HepG2 (cell line): ENCODE results near the gene KSR1. TPM values are rescaled to one million over a fixed set of nuclear protein-coding genes. Genes with fewer than 3 reads are reported as not detected.

Experiments
- DDIT3 ChIP-seq: sonication (generic); formaldehyde crosslinking; IDR thresholded peaks from 2 replicates; pipeline ENCODE4 v1.4.0; 2020; ENCODE audit warnings: mild to moderate bottlenecking, missing genetic modification reagents
- ELF3 ChIP-seq: IDR thresholded peaks from 2 replicates; pipeline ENCODE4 v1.6.1; 2016; ENCODE audit warnings: missing genetic modification reagents, missing compliant biosample characterization
- KLF11 ChIP-seq: IDR thresholded peaks from 2 replicates; pipeline ENCODE4 v1.6.1; 2016; ENCODE audit warnings: missing compliant biosample characterization
- MZF1 ChIP-seq: sonication (generic); formaldehyde crosslinking; IDR thresholded peaks from 2 replicates; pipeline ENCODE4 v1.8.1; 2023; ENCODE audit warnings: mild to moderate bottlenecking, missing genetic modification reagents, borderline replicate concordance
- PBX2 ChIP-seq: IDR thresholded peaks from 2 replicates; pipeline ENCODE4 v1.6.1; 2016; ENCODE audit warnings: control low read depth
- REL ChIP-seq: sonication (generic); formaldehyde crosslinking; conservative IDR thresholded peaks from 2 replicates; pipeline ENCODE4 v1.8.0; 2022; ENCODE audit warnings: mild to moderate bottlenecking, missing genetic modification reagents, moderate library complexity
- SMYD3 ChIP-seq: sonication (generic); formaldehyde crosslinking; IDR thresholded peaks from 2 replicates; pipeline ENCODE4 v1.8.1; 2023; ENCODE audit warnings: mild to moderate bottlenecking, missing genetic modification reagents
- SRF ChIP-seq: IDR thresholded peaks from 2 replicates; pipeline ENCODE4 v1.6.1; 2011; ENCODE audit warnings: mild to moderate bottlenecking, low read depth, low read length, moderate library complexity
- TFDP2 ChIP-seq: sonication (generic); formaldehyde crosslinking; IDR thresholded peaks from 2 replicates; pipeline ENCODE4 v1.4.0; 2020; ENCODE audit warnings: missing genetic modification reagents
- THYN1 ChIP-seq: sonication (generic); formaldehyde crosslinking; IDR thresholded peaks from 2 replicates; pipeline ENCODE4 v1.8.1; 2023; ENCODE audit warnings: low read depth, mild to moderate bottlenecking, moderate library complexity, missing genetic modification reagents, borderline replicate concordance
- TIGD3 ChIP-seq: sonication (generic); formaldehyde crosslinking; IDR thresholded peaks from 2 replicates; pipeline ENCODE4 v1.5.1; 2020; ENCODE audit warnings: mild to moderate bottlenecking, missing genetic modification reagents, borderline replicate concordance
- ZBTB43 ChIP-seq: sonication (generic); formaldehyde crosslinking; conservative IDR thresholded peaks from 2 replicates; pipeline ENCODE4 v1.4.0; 2020; ENCODE audit warnings: missing genetic modification reagents
- ZFAT ChIP-seq: sonication (generic); formaldehyde crosslinking; conservative IDR thresholded peaks from 2 replicates; pipeline ENCODE4 v1.8.1; 2023; ENCODE audit warnings: missing genetic modification reagents, inconsistent platforms
- ZNF136 ChIP-seq: sonication (generic); formaldehyde crosslinking; IDR thresholded peaks from 2 replicates; pipeline ENCODE4 v1.8.1; 2022; ENCODE audit warnings: low read depth, mild to moderate bottlenecking, moderate library complexity, missing genetic modification reagents
- ZNF207 ChIP-seq: fragments of 450-650 bp; IDR thresholded peaks from 2 replicates; pipeline ENCODE4 v1.6.1; 2016; ENCODE audit warnings: antibody characterized with exemption, borderline replicate concordance
- ZNF503 ChIP-seq: sonication (generic); formaldehyde crosslinking; IDR thresholded peaks from 2 replicates; pipeline ENCODE4 v1.4.0; 2020; ENCODE audit warnings: missing genetic modification reagents
- ZNF550 ChIP-seq: sonication (generic); formaldehyde crosslinking; IDR thresholded peaks from 2 replicates; pipeline ENCODE4 v1.4.0; 2020; ENCODE audit warnings: mild to moderate bottlenecking, missing genetic modification reagents, borderline replicate concordance
- ZNF562 ChIP-seq: sonication (generic); formaldehyde crosslinking; IDR thresholded peaks from 2 replicates; pipeline ENCODE4 v1.8.0; 2022; ENCODE audit warnings: missing genetic modification reagents, borderline replicate concordance
- ZNF597 ChIP-seq: sonication (generic); formaldehyde crosslinking; IDR thresholded peaks from 2 replicates; pipeline ENCODE4 v1.5.0; 2020; ENCODE audit warnings: missing genetic modification reagents
- ZNF788 ChIP-seq: sonication (generic); formaldehyde crosslinking; IDR thresholded peaks from 2 replicates; pipeline ENCODE4 v1.5.0; 2020; ENCODE audit warnings: mild to moderate bottlenecking, missing genetic modification reagents, borderline replicate concordance
- ZNF850 ChIP-seq: sonication (generic); formaldehyde crosslinking; conservative IDR thresholded peaks from 2 replicates; pipeline ENCODE4 v1.9.0; 2021; ENCODE audit warnings: mild to moderate bottlenecking, missing genetic modification reagents
- polyA plus RNA-seq, 8 experiments: library from polyadenylated mRNA; depleted of rRNA in 3 of 8; stranded (reverse) in 7 of 8; unstranded in 1 of 8; fragments of >200 nt; fragmentation: Illumina TruSeq in 4 of 8; extraction: Trizol in 4 of 8; gene quantifications; 2 replicates each; pipeline versions ENCODE4 v1.2.1 to v1.2.3, GENCODE V29; 2011 to 2016; ENCODE audit warnings: low read depth in 4 of 8, missing spikeins in 1 of 8, mixed read lengths in 1 of 8; ENCODE audit not compliant: insufficient read depth in 1 of 8
- total RNA-seq, 5 experiments: library from RNA; depleted of rRNA; stranded (reverse); fragments of >200 nt; fragmentation: Illumina TruSeq; extraction: Trizol; gene quantifications; 2 replicates each; pipeline ENCODE4 v1.2.3, GENCODE V29; 2016; ENCODE audit warnings: low read depth in 1 of 5

The KSR1 gene
- total and polyA plus RNA-seq, 2 of the 13 experiments (the other 11 are each of a cell fraction or from before 2014, with no cell fraction given): 10.1 to 16.6 TPM

- TF ChIP-seq DDIT3 (CRISPR knock-in tag) (no peak), TFDP2 (CRISPR knock-in tag) (peak; percentile 40; the same call in 1 of the 2 replicates), ZNF562 (CRISPR knock-in tag) (no peak), ZFAT (CRISPR knock-in tag) (no peak), ZNF207 (no peak), REL (CRISPR knock-in tag) (no peak), TIGD3 (CRISPR knock-in tag) (no peak), ZNF597 (no peak), ZNF850 (CRISPR knock-in tag) (no peak), ZNF788 (CRISPR knock-in tag) (peak; percentile 68; the same call in 1 of the 2 replicates), ZNF136 (CRISPR knock-in tag) (no peak), THYN1 (CRISPR knock-in tag) (no peak), SMYD3 (CRISPR knock-in tag) (no peak), ZBTB43 (CRISPR knock-in tag) (no peak), SRF (no peak), ZNF503 (CRISPR knock-in tag) (peak; percentile 65; the same call in 1 of the 2 replicates), KLF11 (CRISPR knock-in tag) (0 out of 2 replicates have a peak, but pooled peaks have one; percentile 18), ZNF550 (CRISPR knock-in tag) (no peak), MZF1 (CRISPR knock-in tag) (no peak), ELF3 (CRISPR knock-in tag) (peak; percentile 88), PBX2 (no peak)
Measured at GRCh38 chr17:27457731-27458523, 1.7 kb downstream of the KSR1 start (continued).
